Measurements from ENCODE around the gene PLCL1.

The PLCL1 gene

DNA sequence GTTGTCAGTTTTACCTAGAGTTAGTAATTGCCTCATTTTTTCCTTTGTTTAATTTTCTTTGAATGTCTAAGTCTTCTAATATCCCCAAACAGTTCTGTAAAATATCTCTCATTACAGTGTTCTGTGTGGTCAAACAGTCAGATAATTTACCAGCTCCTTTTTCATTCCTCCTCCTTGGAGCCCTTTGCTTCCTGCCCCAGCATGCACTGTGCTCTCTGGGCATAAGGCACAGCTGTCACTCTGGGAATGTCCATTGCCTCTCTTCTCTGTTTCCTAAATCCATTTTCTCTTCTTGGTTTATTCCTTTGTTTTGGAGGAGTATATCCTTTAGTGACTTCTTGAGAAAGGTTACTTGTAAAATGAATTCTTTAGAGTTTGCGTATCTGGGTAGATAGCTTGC is 139.3 kb downstream of the PLCL1 start:
- TF ChIP-seq, protein P1, sequence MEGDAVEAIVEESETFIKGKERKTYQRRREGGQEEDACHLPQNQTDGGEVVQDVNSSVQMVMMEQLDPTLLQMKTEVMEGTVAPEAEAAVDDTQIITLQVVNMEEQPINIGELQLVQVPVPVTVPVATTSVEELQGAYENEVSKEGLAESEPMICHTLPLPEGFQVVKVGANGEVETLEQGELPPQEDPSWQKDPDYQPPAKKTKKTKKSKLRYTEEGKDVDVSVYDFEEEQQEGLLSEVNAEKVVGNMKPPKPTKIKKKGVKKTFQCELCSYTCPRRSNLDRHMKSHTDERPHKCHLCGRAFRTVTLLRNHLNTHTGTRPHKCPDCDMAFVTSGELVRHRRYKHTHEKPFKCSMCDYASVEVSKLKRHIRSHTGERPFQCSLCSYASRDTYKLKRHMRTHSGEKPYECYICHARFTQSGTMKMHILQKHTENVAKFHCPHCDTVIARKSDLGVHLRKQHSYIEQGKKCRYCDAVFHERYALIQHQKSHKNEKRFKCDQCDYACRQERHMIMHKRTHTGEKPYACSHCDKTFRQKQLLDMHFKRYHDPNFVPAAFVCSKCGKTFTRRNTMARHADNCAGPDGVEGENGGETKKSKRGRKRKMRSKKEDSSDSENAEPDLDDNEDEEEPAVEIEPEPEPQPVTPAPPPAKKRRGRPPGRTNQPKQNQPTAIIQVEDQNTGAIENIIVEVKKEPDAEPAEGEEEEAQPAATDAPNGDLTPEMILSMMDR (conservative IDR thresholded peaks at IDR 0.05) = no peak
- TF ChIP-seq ZFX (IDR thresholded peaks at IDR 0.05) = no peak
- no peak overlapping the region for H3K27ac ChIP-seq

DNA sequence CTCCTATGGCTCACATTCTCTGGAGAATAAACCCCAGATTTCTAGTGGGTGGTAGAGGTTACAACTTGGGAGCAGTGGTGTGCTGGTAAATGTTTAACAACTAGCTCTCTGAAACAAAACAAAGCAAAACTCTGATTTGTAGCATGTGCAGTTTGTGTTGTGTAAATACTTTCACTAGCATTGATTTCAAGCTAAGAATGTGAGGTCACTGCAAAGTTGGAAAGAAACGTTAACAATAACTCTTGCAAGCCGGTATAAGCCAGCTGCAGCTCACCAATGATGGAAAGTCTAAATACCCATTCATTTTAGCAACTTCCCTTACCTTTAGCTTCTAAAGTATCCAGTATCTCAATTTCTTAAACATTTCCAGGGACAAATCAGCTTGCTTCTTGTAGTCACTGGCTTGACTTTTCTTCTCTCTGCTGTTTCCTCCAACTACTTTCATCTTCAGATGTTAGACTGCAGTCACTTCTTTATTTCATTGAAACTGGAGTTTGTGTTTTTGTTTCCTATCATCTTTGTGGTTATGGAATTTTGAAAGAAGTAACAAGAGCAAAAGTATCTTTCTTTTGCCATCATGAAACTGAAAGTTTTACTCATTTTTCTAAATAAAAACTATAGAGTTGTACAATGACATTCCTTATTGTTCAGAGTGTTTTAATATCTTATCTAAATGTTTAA is 140.2 kb downstream of the PLCL1 start:
- H3K27ac ChIP-seq = no peak overlapping the region
- TF ChIP-seq, protein P1 (conservative IDR thresholded peaks at IDR 0.05) = no peak
- no peak for TF ChIP-seq ZFX (IDR thresholded peaks at IDR 0.05)

DNA sequence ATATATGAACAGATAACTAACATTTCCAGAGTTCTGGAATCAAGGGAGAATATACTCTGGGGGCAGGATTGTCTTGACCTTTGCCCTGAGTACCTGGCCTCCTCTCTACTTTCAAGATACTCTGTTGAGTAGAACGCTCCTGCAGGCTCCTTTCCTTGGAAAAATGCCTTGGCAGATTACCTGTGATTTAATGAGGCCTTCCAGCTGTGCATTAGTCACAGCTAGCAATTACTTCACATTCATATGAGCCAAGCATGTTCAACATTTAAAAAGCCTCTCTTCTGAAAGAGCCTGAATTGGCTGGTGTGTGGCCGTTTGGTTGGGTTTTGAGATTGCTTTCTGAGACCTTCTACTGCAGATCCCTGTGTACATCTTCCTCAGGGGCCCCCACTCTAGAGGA is 142.2 kb downstream of the PLCL1 start:
- no peak for TF ChIP-seq ZFX (IDR thresholded peaks at IDR 0.05)
- TF ChIP-seq, protein P1 (conservative IDR thresholded peaks at IDR 0.05) = no peak
- no peak overlapping the region for H3K27ac ChIP-seq

DNA sequence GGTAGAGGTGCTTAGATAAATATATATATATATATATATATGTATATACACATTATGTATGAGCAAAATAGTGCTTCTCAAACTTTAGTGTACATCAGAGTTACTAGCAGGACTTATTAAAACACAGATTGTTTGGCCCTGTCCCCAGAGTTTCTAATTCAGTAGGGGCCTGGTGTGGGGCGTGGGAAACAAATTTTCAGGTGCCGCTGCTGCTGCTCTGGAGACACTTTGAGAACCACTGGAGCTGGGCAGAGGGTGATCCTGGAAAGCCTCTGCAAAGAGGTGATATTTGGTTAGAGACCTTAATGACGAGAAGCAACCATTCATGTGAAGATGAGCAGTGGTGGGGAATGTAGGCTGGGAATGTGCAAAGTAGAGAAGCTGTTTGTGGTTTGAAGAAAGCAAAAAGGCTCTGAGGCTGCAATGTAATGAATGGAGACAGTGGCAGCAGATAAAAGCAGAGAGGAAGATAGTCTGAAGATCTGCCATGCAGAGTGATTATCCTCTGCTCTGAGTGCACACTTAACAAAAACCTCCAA is 142.9 kb downstream of the PLCL1 start:
- no peak overlapping the region for H3K27ac ChIP-seq
- TF ChIP-seq ZFX (IDR thresholded peaks at IDR 0.05) = no peak
- TF ChIP-seq, protein P1 (conservative IDR thresholded peaks at IDR 0.05) = no peak

- TF ChIP-seq ZFX (IDR thresholded peaks at IDR 0.05) = no peak
- H3K27ac ChIP-seq = no peak overlapping the region
Measured at GRCh38 chr2:197949224-197949623, 144.8 kb downstream of the PLCL1 start.

DNA sequence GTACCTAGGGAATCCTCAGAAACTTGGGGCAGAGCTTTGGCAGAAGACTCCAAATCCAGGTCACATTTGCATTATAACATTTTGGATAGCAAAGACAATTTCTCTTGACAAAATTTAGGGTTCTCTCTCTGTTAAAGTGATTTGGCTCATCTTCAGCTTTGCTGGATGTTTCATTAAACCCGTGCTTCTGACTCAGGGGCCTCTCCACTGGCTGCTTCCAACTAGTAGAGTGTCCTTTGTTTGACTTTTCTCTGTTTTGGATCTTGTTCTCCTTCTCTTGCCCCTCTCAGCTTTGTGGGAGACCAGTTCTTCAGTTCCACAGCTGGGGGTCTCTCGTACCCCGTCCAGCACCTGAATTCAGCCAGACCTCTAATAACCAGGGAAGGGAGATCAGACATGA is 145.6 kb downstream of the PLCL1 start:
- TF ChIP-seq, protein P1 (conservative IDR thresholded peaks at IDR 0.05) = no peak
- no peak for TF ChIP-seq ZFX (IDR thresholded peaks at IDR 0.05)
- H3K27ac ChIP-seq = no peak overlapping the region

DNA sequence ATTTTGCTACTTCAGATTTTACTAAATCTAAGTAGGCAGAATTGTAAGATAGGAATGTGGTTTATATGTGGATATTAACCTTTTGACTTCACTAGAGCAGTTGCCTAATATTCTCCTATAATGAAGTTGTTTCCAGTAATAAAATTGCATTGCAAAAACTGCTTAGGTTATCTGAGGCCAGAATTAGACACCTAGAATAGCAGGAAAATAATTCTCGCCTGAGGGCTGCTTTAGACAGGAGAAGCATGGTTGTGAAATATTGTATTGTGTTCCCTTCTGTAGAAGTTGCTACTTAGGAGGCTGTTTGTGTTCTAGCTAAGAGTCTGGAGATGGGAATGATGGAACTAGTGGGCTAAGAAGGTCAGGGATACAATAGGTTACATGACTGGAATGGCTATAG is 146.3 kb downstream of the PLCL1 start:
- TF ChIP-seq, protein P1 (conservative IDR thresholded peaks at IDR 0.05) = no peak
- TF ChIP-seq ZFX (IDR thresholded peaks at IDR 0.05) = no peak
- H3K27ac ChIP-seq = no peak overlapping the region
